Stimulated activated naive CD8-positive, alpha-beta T cell treated with anti-CD3 and anti-CD28 coated beads, Interleukin-15, amount 100 ng/mL, for 72 hours (primary cell): ENCODE data around the gene BET1L.

Experiments used
- ATAC-seq: fragments of 150-1000 bp; cut with Tn5 transposase; 2 replicates; pipeline ENCODE4 v1.10.0; 2021; ENCODE audit warnings: mild to moderate bottlenecking, moderate library complexity
- DNase-seq, 2 donors: peaks; one replicate each; pipeline ENCODE4 v3.0.0; 2021 to 2022
- H3K27ac Mint-ChIP-seq, 2 donors: one replicate each; pipeline ENCODE4 v1.8.0; 2022; ENCODE audit warnings: mild to moderate bottlenecking in 2 of 2, mixed read lengths in 2 of 2, moderate library complexity in 2 of 2
- H3K27me3 Mint-ChIP-seq: one replicate; pipeline ENCODE4 v1.8.0; 2022; ENCODE audit warnings: mixed read lengths
- H3K4me1 Mint-ChIP-seq: one replicate; pipeline ENCODE4 v1.8.0; 2022; ENCODE audit warnings: mild to moderate bottlenecking, mixed read lengths
- H3K4me3 Mint-ChIP-seq, 2 donors: one replicate each; pipeline ENCODE4 v1.8.0; 2022; ENCODE audit warnings: mild to moderate bottlenecking in 2 of 2, mixed read lengths in 2 of 2, moderate library complexity in 1 of 2
- H3K9me3 Mint-ChIP-seq, 2 donors: one replicate each; pipeline ENCODE4 v1.8.0; 2022; ENCODE audit warnings: mixed read lengths in 2 of 2

Gene BET1L

DNA sequence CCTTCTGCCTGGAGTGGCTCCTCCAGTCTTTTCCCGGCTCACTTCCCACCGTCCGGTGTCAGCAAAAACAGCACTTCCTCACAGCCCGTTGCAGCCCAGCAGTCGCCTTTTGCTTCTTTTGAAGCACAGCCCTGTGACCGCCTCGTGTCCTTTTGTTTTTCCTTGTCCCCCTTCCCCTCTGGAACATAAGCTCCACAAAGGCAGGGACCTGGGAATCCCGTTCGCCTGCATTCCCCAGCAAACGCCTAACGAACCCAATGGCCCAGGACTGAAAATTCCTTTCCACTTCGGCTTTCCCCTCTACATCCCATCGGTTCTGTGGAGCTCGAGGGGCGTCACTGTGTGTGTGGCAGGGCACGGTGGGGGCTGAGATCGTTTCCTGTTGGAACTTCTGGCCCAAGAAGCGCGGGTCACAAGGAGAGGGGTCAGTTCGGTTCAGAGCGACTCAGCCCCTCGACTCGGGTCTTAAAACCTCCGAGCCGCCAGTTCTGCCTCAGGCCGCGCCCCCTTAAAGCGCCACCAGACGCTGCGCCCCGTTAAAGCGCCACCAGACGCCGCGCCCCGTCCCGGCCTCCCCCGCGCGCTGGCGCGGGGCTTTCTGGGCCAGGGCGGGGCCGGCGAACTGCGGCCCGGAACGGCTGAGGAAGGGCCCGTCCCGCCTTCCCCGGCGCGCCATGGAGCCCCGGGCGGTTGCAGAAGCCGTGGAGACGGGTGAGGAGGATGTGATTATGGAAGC, 1.1 kb upstream of the BET1L start:
- ATAC-seq, result peak; percentile 76
- no peaks in the 10 kb centered on the region for H3K27me3 Mint-ChIP-seq
- peak overlapping the region; percentile 91 to 94 for H3K4me3 Mint-ChIP-seq
- H3K9me3 Mint-ChIP-seq, result no peaks in the 10 kb centered on the region
- H3K27ac Mint-ChIP-seq, result peak overlapping the region; percentile 94 to 97
- H3K4me1 Mint-ChIP-seq, result peaks cover 69% of the 10 kb centered on the region
- DNase-seq, result peak; percentile 84 to 85

DNA sequence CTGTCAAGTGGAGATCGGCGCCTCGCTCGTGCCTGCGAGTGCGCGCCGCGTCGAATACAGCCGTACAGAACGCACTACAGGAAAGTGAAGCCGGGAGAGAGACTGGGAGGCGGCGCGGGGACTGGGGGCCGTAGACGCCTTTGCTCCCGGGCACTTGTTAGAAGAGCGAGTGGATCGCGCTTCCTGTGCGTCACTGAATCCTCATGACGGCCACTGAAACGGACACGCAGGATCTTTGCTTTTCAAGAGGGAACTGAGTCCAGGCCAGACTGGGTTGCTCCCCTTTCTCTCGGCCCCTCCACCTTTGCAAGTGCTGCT, 623 bp upstream of the BET1L start:
- DNase-seq (no peak), ATAC-seq (peak; percentile 36)
- Mint-ChIP-seq H3K27ac (peak overlapping the region; percentile 94 to 97), H3K27me3 (no peaks in the 10 kb centered on the region), H3K4me3 (peak overlapping the region; percentile 91 to 94), H3K4me1 (peaks cover 69% of the 10 kb centered on the region), H3K9me3 (no peaks in the 10 kb centered on the region)

DNA sequence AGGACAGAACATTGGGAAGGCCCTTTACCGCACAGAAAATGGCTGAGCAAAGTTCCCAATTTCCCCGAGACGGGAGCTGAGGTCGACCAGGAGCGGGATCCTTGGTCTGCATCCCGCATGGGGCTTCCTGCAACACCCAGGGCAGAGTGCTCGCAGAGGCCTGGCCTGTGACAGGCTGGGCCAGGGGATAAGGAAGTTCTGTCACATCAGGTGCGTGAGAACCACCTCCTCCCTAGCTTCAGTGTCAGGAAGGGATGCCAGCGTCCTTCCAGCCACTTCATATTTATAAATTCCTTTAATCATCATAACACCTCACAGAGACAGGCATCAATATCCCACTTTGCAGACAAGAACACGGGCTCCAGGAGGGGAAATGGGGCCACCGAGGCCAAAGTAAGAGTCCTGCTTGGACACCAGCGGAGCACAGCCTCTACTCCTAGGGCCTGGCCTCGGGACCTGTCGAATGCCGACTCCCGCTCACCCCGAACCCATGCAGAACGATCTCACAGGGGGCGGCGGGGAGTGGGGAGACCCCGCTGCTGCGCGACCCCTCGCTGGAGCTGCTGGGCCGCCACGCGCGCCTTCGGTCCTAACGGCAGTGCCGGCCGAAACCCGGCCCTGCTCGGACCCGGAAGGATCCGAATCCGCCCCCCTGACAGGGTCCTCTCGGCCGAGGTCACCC, 532 bp downstream of the BET1L start:
- no peaks in the 10 kb centered on the region for H3K9me3 Mint-ChIP-seq
- H3K4me3 Mint-ChIP-seq, result peak overlapping the region; percentile 91 to 94
- peaks cover 78% of the 10 kb centered on the region for H3K4me1 Mint-ChIP-seq
- H3K27ac Mint-ChIP-seq, result peak overlapping the region; percentile 97 to 98
- DNase-seq (peak in 1 of 2 donors; percentile 32), ATAC-seq (no peak)
- H3K27me3 Mint-ChIP-seq, result no peaks in the 10 kb centered on the region

DNA sequence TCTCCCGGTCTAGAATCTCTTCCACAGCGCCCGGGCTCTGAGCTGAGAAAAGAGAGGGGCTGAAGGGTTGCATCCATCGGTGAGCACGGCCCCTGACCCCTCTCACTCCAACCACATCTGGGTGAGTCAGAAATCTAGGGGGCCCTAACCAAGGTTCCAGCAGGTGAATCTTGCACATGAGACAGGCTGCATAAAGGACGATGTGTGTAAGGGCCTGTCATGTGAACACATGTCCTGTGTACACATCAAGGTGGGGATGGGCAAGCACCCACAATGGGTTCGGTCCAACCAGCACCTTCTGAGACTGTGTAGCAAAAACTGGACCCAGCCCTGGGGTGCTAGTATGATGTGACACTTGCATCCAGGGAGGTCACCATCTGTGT, 1.2 kb downstream of the BET1L start:
- Mint-ChIP-seq H3K27ac (peak overlapping the region in 1 of 2 donors; percentile 97), H3K4me1 (peaks cover 76% of the 10 kb centered on the region), H3K27me3 (no peaks in the 10 kb centered on the region), H3K4me3 (peak overlapping the region; percentile 91 to 94), H3K9me3 (no peaks in the 10 kb centered on the region)
- DNase-seq (no peak), ATAC-seq (no peak)

DNA sequence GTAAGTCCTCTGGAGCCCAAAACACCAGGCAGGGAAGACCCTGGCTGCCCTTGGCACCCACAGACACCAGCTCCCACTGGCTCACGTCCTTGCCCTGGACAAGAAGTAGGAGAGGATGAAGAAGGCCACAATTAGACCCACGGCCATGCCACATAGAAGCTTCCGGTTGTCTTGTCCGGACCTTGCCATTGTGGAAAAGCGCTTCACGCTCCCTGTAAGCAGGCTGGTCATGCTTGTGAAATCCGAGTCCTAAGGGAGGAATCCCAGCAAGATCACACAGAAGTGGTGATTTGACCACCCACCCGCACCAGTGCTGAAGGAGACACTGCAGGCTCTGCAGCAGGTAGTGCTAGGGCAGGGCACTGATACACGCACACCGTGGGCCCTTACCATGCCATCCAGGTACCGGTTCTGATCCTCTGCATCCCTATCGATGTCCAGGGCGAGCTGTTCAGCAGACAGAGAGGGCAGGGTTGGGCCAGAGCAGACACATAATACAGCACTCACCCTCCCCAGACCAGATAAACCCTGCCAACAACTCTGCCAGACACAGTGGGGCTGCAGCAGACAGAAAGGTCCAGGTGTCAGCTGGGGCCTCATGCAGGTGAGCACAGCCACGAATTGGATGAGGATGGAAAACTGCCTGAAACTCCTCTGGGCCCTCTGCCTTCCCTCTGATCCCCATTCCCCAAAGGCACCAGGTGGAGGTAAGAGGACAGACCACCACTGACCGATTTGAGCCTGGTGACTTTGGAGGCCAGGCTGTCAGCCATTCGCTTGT, 1.8 kb downstream of the BET1L start:
- no peak for DNase-seq
- H3K27me3 Mint-ChIP-seq, result no peaks in the 10 kb centered on the region

DNA sequence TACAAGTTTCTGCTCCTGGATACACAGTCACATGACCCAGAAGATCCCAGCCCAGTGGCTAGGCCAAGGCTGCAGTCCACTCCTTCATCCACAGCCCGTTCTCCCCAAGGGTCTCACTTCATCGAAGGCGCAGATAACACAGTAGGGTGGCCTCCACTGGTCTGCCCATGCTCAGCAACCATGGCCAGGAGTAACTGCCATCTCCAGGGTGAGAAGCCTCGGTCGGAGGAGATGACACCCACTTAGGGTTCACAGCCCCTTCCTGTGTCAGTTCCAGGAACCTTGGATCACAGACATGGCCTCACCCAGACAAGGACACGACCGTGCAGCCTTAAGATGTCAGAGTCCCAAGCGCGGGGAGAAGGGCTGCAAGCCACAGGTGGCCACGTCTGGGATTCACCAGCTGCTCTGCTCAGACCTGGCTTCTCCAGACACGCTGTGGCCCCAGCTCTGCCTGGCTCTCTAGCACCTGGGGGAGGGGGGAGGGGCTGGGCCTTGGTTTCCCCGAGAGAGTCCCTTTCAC, 2.6 kb downstream of the BET1L start:
- DNase-seq (no peak), ATAC-seq (no peak)
- Mint-ChIP-seq H3K4me1 (peaks cover 62% of the 10 kb centered on the region), H3K27ac (peak overlapping the region in 1 of 2 donors; percentile 12), H3K4me3 (peak overlapping the region in 1 of 2 donors; percentile 21), H3K27me3 (no peaks in the 10 kb centered on the region), H3K9me3 (no peaks in the 10 kb centered on the region)

More for the DNA sequence above, 1.8 kb downstream of the BET1L start:
- no peak for ATAC-seq
- H3K27ac Mint-ChIP-seq, result no peak overlapping the region
- no peaks in the 10 kb centered on the region for H3K9me3 Mint-ChIP-seq
- H3K4me3 Mint-ChIP-seq, result peak overlapping the region; percentile 91 to 94
- peaks cover 70% of the 10 kb centered on the region for H3K4me1 Mint-ChIP-seq

DNA sequence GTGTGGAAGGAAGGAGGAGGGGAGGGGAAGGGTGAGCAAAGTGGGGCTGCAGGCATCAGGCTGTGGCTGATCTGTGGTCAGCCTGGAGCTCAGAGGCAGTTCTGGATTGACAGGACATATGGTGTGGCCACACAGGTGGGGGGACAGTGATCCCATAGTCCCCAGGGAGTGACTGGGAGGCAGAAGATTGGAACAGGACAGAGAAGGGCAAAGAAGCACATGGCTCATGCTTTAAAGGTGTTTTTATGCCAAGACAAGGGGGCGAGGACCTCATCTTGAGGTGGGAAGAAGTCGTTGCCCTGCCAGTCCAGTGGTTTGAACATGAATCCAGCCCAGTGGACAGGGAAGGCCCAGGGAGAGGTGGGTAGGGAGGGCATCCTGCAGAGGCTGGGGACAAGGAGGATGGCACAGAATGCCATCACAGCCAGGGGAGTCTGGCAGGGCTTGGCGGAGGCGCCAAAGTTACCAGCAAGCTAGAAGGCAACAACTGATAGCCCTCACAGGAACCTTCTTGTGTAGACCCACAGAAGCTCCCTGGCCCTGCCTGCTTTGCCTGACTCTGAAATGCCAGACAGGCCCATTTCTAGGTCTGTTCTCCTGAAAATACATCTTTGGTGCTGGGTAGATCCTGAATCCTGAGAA, 3.1 kb downstream of the BET1L start:
- peaks cover 57% of the 10 kb centered on the region for H3K4me1 Mint-ChIP-seq
- no peaks in the 10 kb centered on the region for H3K27me3 Mint-ChIP-seq
- DNase-seq (no peak), ATAC-seq (no peak)
- peak overlapping the region in 1 of 2 donors; percentile 41 for H3K4me3 Mint-ChIP-seq
- no peaks in the 10 kb centered on the region for H3K9me3 Mint-ChIP-seq
- no peak overlapping the region for H3K27ac Mint-ChIP-seq

DNA sequence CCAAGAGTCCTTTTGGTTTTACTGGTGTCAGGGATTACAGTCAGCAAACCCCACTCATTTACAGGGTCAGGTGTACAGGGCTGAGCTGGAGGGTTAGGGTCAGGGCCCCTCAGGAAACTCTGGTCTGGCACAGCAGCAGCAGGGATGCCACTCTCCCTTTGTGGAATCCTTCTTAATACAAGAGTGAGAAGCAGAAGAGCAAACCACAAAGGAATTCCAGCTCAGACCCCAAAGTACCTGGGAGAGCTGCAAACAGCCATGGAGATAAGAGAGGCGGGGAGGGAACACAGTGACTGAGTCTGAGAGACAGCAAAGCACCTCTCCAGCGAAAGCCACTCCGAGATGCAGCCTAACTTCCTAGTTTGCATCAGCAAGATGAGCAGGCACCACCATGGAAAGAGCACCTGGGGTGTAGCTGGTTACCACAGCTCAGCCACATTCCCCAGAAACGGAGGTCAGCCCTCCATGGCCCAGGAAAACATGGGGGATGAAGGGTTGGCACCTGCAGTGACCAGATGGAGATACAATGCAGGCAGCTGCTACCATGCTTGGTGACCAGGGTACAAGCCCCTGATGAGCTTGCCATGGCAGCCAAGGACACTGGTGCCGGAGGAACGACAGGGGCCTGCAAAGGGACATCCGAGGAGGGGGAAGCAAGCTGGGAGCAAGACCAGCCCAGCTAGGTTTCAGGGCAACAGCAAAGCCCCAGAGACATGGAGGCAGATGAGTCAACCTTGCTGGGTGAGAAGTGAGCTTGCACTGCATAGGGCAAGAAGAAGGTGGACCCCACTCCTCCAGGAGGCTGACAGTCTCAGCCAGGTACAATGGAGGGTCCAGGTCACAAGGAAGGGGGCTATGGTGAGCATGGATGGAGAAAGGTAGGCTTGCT, 3.9 kb downstream of the BET1L start:
- peak overlapping the region; percentile 72 to 91 for H3K27ac Mint-ChIP-seq
- no peak for DNase-seq
- H3K4me3 Mint-ChIP-seq, result peak overlapping the region in 1 of 2 donors; percentile 46
- ATAC-seq, result no peak
- peaks cover 52% of the 10 kb centered on the region for H3K4me1 Mint-ChIP-seq
- H3K9me3 Mint-ChIP-seq, result no peaks in the 10 kb centered on the region
- no peaks in the 10 kb centered on the region for H3K27me3 Mint-ChIP-seq

DNA sequence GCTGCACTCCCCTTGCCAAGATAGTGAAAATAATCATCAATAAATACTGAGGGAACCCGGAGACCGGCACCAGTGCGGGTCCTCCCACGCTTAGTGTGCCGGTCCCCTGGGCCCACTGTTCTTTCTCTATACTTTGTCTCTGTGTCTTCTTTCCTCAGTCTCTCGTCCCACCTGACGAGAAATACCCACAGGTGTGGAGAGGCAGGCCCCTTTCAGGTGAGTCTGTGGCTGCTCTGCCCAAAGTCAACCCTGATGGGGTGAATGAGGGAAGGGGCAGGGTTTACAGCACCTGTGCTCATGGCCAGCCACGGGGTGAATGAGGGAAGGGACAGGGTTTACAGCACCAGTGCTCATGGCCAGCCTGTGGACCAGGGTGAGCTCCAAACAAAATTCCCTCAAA, 4.7 kb downstream of the BET1L start:
- H3K4me3 Mint-ChIP-seq, result peak overlapping the region; percentile 46 to 47
- H3K4me1 Mint-ChIP-seq, result peaks cover 52% of the 10 kb centered on the region

DNA sequence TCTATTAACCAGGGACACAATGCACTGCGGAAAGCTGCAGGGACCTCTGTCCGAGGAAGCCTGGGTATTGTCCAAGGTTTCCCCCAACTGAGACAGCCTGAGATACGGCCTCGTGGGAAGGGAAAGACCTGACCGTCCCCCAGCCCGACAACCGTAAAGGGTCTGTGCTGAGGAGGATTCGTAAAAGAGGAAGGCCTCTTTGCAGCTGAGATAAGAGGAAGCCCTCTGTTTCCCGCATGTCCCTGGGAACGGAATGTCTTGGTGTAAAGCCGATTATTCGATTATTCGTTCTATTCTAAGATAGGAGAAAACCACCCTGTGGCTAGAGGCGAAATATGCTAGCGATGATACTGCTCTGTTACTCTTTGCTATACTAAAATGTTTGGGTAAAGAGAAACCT, 5.2 kb downstream of the BET1L start:
- Mint-ChIP-seq H3K27me3 (no peaks in the 10 kb centered on the region), H3K4me1 (peaks cover 52% of the 10 kb centered on the region), H3K9me3 (no peaks in the 10 kb centered on the region), H3K27ac (peak overlapping the region; percentile 0 to 68), H3K4me3 (peak overlapping the region; percentile 46 to 47)
- no peak for ATAC-seq
- DNase-seq, result no peak

More for the DNA sequence above, 4.7 kb downstream of the BET1L start:
- no peaks in the 10 kb centered on the region for H3K9me3 Mint-ChIP-seq
- DNase-seq (no peak), ATAC-seq (no peak)
- peak overlapping the region in 1 of 2 donors; percentile 0 for H3K27ac Mint-ChIP-seq
- H3K27me3 Mint-ChIP-seq, result no peaks in the 10 kb centered on the region

DNA sequence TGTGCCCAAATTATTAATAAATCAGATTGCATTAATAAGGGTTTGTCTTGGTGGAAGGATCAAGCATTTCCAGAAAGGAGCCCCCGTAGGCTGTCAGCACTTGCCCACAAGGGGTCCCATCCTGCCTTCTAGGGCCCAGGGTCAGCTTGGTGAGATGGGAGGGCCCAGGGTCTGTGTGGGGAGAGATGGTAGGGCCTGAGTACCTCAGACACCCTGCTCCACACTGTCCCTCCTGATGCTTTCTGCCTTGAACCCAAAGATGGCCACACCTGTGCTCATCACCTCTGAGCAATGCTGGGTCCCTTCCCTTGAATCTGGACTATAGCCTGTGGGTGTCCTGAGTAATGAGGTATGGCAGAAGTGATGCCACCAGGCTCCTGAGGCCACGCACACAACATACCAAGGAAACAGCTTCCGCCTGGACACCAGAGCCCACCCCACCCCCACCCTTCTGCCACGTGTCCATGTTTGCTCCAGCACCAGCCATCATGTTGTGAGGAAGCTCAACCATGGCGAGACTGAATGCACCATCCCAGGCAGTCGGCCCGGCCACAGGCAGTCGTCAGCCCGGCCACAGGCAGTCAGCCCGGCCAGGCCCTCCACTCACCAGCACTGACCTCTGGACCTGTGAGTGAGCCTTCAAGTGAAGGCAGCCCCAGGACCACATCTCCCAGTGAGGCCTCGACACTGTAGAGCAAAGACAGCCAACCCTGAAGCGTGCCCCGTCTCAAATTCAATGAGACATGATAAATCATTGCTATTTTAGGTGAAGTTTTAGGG, 6.8 kb downstream of the BET1L start:
- DNase-seq (no peak), ATAC-seq (no peak)
- no peaks in the 10 kb centered on the region for H3K9me3 Mint-ChIP-seq
- peaks cover 42% of the 10 kb centered on the region for H3K4me1 Mint-ChIP-seq
- no peak overlapping the region for H3K4me3 Mint-ChIP-seq
- H3K27me3 Mint-ChIP-seq, result no peaks in the 10 kb centered on the region
- H3K27ac Mint-ChIP-seq, result no peak overlapping the region

DNA sequence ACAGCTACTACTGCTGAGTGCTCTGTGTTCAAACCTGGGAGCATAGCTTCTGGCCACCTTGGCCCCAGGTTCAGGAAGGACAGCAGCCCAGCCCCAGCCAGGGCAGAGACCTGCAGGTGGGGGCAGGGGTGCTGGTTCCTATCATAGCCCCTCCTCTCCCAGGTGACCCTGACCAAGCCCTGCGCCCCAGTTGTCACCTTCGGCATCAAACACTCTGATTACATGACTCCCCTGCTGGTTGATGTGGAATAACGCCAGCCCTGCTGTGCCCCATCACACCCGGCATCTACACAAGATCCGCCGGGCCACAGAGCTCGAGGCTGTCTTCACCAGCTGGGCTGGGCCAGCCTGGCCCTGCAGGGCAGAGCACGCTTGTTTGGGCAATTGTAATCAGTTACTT, 7.4 kb downstream of the BET1L start:
- DNase-seq, result no peak
- H3K4me3 Mint-ChIP-seq, result no peak overlapping the region
- no peaks in the 10 kb centered on the region for H3K27me3 Mint-ChIP-seq
- no peak overlapping the region for H3K27ac Mint-ChIP-seq
- ATAC-seq, result no peak
- H3K9me3 Mint-ChIP-seq, result no peaks in the 10 kb centered on the region
- peaks cover 36% of the 10 kb centered on the region for H3K4me1 Mint-ChIP-seq

DNA sequence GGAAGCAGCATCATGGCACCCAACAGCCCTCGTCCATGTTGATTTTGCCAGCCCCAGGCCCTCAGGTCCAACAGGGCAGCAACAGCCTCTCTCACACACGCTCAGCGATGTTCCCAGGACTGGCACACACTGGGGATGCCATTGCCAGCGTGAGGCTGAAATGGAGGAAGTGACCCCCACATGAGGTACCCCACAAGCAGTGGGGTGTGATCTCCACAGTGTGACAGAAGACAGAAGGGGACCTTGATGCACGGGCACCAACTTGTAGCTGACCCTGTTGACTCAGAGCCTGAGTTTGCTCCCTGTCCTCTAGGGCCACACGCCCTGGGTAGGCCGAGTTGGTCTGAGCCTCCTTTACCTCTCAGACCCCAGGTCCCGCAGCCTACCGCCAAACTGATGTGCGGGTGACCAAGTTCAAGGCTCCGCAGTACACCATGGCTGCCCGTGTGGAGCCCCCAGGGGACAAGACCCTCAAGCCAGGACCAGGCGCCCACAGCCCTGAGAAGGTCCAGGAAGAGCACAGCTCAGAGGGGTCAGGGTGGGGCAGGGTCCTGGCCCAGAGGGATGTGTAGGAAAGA, 8.1 kb downstream of the BET1L start:
- no peak overlapping the region for H3K27ac Mint-ChIP-seq
- DNase-seq (peak in 1 of 2 donors; percentile 12), ATAC-seq (no peak)
- H3K9me3 Mint-ChIP-seq, result no peaks in the 10 kb centered on the region
- peaks cover 29% of the 10 kb centered on the region for H3K4me1 Mint-ChIP-seq
- no peaks in the 10 kb centered on the region for H3K27me3 Mint-ChIP-seq
- H3K4me3 Mint-ChIP-seq, result no peak overlapping the region
